HepG2 (cell line): ENCODE results near the gene SMYD2. TPM values are rescaled to one million over a fixed set of nuclear protein-coding genes. Genes with fewer than 3 reads are reported as not detected.

ENCODE experiments used
- ATAC-seq: fragments of 200-7000 bp; cut with Tn5 transposase; 3 replicates; pipeline ENCODE4 v1.9.1; 2020; ENCODE audit warnings: mild to moderate bottlenecking, moderate library complexity
- BruUV-seq: library from RNA; stranded (reverse); fragments of 400-500 nt; replicated peaks from 2 replicates; lab custom pipeline; 2021; lab: Mats Ljungman, UMichigan
- CTCF ChIA-PET: fragments of 300-600 bp; formaldehyde crosslinking; extraction: SDS; loops from one replicate; lab custom pipeline; 2021; ENCODE audit warnings: low total read pairs, inconsistent platforms, low intra/inter-chr PET ratio; lab: Yijun Ruan, JAX
- POLR2A ChIA-PET: fragments of 350-600 bp; sonication (Branson Sonifier 250); formaldehyde crosslinking; loops from one replicate; lab custom pipeline; 2020; ENCODE audit warnings: antibody characterized with exemption, inconsistent platforms; lab: Yijun Ruan, JAX
- DNase-seq: peaks from one replicate; pipeline ENCODE4 v3.0.0-alpha.2; 2015; ENCODE audit warnings: low spot score
- FAIRE-seq: peaks from 3 replicates; lab custom pipeline; 2011; peaks lifted over from hg19 to GRCh38; lab: Jason Lieb, UNC
- H2AFZ ChIP-seq: one replicate; pipeline ENCODE4 v1.6.1; 2011; ENCODE audit warnings: low read length, inconsistent platforms
- H3K27ac ChIP-seq: fragments of 300-600 bp; 3 replicates; pipeline ENCODE4 v1.8.0; 2011; ENCODE audit warnings: mixed run types, mild to moderate bottlenecking, mixed read lengths, low read length, inconsistent platforms; ENCODE audit not compliant: insufficient read depth; ENCODE audit errors: extremely low read length
- H3K27me3 ChIP-seq, 2 experiments: fragments of 200-600 bp in 1 of 2; 2 replicates in 1 of 2; 3 replicates in 1 of 2; pipeline versions ENCODE4 v1.6.0 to v1.8.0; 2011; ENCODE audit warnings: low read length in 2 of 2, mild to moderate bottlenecking in 2 of 2, moderate library complexity in 2 of 2, inconsistent platforms in 1 of 2; ENCODE audit not compliant: insufficient read depth in 2 of 2, control insufficient read depth in 1 of 2
- H3K36me3 ChIP-seq, 2 experiments: fragments of 200-600 bp in 1 of 2; replicated peaks in 1 of 2; 2 replicates in 1 of 2; 3 replicates in 1 of 2; pipeline versions ENCODE4 v1.5.1 to v1.8.0; 2011; ENCODE audit warnings: low read length in 2 of 2, inconsistent platforms in 1 of 2; ENCODE audit not compliant: insufficient read depth in 2 of 2, control insufficient read depth in 1 of 2
- H3K4me1 ChIP-seq: 2 replicates; pipeline ENCODE4 v1.5.1; 2012; ENCODE audit warnings: low read length, inconsistent platforms; ENCODE audit not compliant: insufficient read depth
- H3K4me2 ChIP-seq: 2 replicates; pipeline ENCODE4 v1.6.0; 2011; ENCODE audit warnings: low read depth, low read length, inconsistent platforms
- H3K4me3 ChIP-seq, 3 experiments: fragments of 200-600 bp in 1 of 3; sonication (generic), shearing (Covaris generic) in 1 of 3; replicated peaks in 1 of 3; 2 replicates each; pipeline ENCODE4 v1.5.1; 2011 to 2016; ENCODE audit warnings: low read length in 3 of 3, inconsistent platforms in 2 of 3, low read depth in 2 of 3, mild to moderate bottlenecking in 2 of 3, control low read depth in 1 of 3, mixed read lengths in 1 of 3; ENCODE audit not compliant: insufficient read depth in 1 of 3
- H3K79me2 ChIP-seq: one replicate; pipeline ENCODE4 v1.6.1; 2011; ENCODE audit warnings: low read length, inconsistent platforms; ENCODE audit not compliant: insufficient read depth
- H3K9ac ChIP-seq: 2 replicates; pipeline ENCODE4 v1.6.0; 2011; ENCODE audit warnings: mild to moderate bottlenecking, low read depth, low read length, inconsistent platforms; ENCODE audit not compliant: insufficient read depth
- H3K9me3 ChIP-seq: 2 replicates; pipeline ENCODE4 v1.5.1; 2012; ENCODE audit warnings: mild to moderate bottlenecking, low read length
- H4K20me1 ChIP-seq: 2 replicates; pipeline ENCODE4 v1.6.0; 2011; ENCODE audit warnings: inconsistent platforms, mild to moderate bottlenecking, low read length, moderate library complexity; ENCODE audit not compliant: insufficient read depth
- ISL2 ChIP-seq: sonication (generic); formaldehyde crosslinking; IDR thresholded peaks from 2 replicates; pipeline ENCODE4 v1.5.0; 2020; ENCODE audit warnings: missing genetic modification reagents
- MTF1 ChIP-seq: sonication (generic); formaldehyde crosslinking; IDR thresholded peaks from 2 replicates; pipeline ENCODE4 v1.5.0; 2020; ENCODE audit warnings: missing genetic modification reagents
- MTF2 ChIP-seq: sonication (generic); formaldehyde crosslinking; IDR thresholded peaks from 2 replicates; pipeline ENCODE4 v1.5.0; 2020; ENCODE audit warnings: missing genetic modification reagents, borderline replicate concordance
- POLR2AphosphoS2 ChIP-seq: IDR thresholded peaks from 2 replicates; pipeline ENCODE4 v1.6.1; 2011; ENCODE audit warnings: low read depth, low read length, improper control_type of control experiment
- STAT5B ChIP-seq: sonication (generic); formaldehyde crosslinking; IDR thresholded peaks from 2 replicates; pipeline ENCODE4 v1.4.0; 2020; ENCODE audit warnings: missing genetic modification reagents
- ZFP62 ChIP-seq: sonication (generic); formaldehyde crosslinking; IDR thresholded peaks from 2 replicates; pipeline ENCODE4 v1.4.0; 2020; ENCODE audit warnings: missing genetic modification reagents
- ZNF275 ChIP-seq: sonication (generic); formaldehyde crosslinking; IDR thresholded peaks from 2 replicates; pipeline ENCODE4 v1.8.0; 2022; ENCODE audit warnings: missing genetic modification reagents, mild to moderate bottlenecking, inconsistent platforms, borderline replicate concordance
- ZNF326 ChIP-seq: sonication (generic); formaldehyde crosslinking; IDR thresholded peaks from 2 replicates; pipeline ENCODE4 v1.4.0; 2020; ENCODE audit warnings: missing genetic modification reagents, borderline replicate concordance
- ZNF432 ChIP-seq: sonication (generic); formaldehyde crosslinking; IDR thresholded peaks from 2 replicates; pipeline ENCODE4 v1.5.0; 2020; ENCODE audit warnings: missing genetic modification reagents, mild to moderate bottlenecking, borderline replicate concordance
- ZNF704 ChIP-seq: sonication (generic); formaldehyde crosslinking; IDR thresholded peaks from 2 replicates; pipeline ENCODE4 v1.8.1; 2023; ENCODE audit warnings: mild to moderate bottlenecking, inconsistent platforms, moderate library complexity, missing genetic modification reagents, borderline replicate concordance
- ZSCAN31 ChIP-seq: sonication (generic); formaldehyde crosslinking; IDR thresholded peaks from 2 replicates; pipeline ENCODE4 v1.5.0; 2020; ENCODE audit warnings: low read depth, mild to moderate bottlenecking, missing genetic modification reagents
- WGBS: methylation state at CpG from one replicate; pipeline ENCODE4 v1.1.6; 2017; ENCODE audit warnings: low lambda C conversion rate; 5-methylcytosine and 5-hydroxymethylcytosine counted together
- in situ Hi-C: cut with HindIII; loops from 2 replicates; pipeline ENCODE4 v1.10.0; 2017; ENCODE audit warnings: low pct_unique_long_range_greater_than_20kb; ENCODE audit not compliant: extremely low pct_ligation_motif_present
- intact Hi-C: fragments of 100-400 bp; cut with micrococcal nuclease; formaldehyde crosslinking; loops from one replicate; pipeline ENCODE4 v1.10.0; 2022; ENCODE audit not compliant: unreplicated experiment
- polyA plus RNA-seq, 8 experiments: library from polyadenylated mRNA; depleted of rRNA in 3 of 8; stranded (reverse) in 7 of 8; unstranded in 1 of 8; fragments of >200 nt; fragmentation: Illumina TruSeq in 4 of 8; extraction: Trizol in 4 of 8; gene quantifications; 2 replicates each; pipeline versions ENCODE4 v1.2.1 to v1.2.3, GENCODE V29; 2011 to 2016; ENCODE audit warnings: low read depth in 4 of 8, missing spikeins in 1 of 8, mixed read lengths in 1 of 8; ENCODE audit not compliant: insufficient read depth in 1 of 8
- total RNA-seq, 5 experiments: library from RNA; depleted of rRNA; stranded (reverse); fragments of >200 nt; fragmentation: Illumina TruSeq; extraction: Trizol; gene quantifications; 2 replicates each; pipeline ENCODE4 v1.2.3, GENCODE V29; 2016; ENCODE audit warnings: low read depth in 1 of 5

The SMYD2 gene
- total and polyA plus RNA-seq, 2 of the 13 experiments (the other 11 are each of a cell fraction or from before 2014, with no cell fraction given) = 72.7 to 139 TPM

GRCh38 chr1:214364786-214365295, 83.9 kb downstream of the SMYD2 start:
- WGBS = 96% methylated on average over 4 of the region's 4 CpGs
- no peaks in the 10 kb centered on the region for H3K9me3 ChIP-seq
- CTCF ChIA-PET = no interaction called here
- no peaks in the 10 kb centered on the region for H4K20me1 ChIP-seq
- no peak overlapping the region for H3K4me2 ChIP-seq
- H3K36me3 ChIP-seq = peaks cover 4 to 8% of the 10 kb centered on the region in 2 experiments; a peak in 4 of 5 replicates
- intact Hi-C loops = no loop called here
- TF ChIP-seq MTF2 (CRISPR knock-in tag) (no peak), ZNF704 (no peak), POLR2AphosphoS2 (no peak), ISL2 (CRISPR knock-in tag) (no peak), ZFP62 (CRISPR knock-in tag) (no peak), ZSCAN31 (CRISPR knock-in tag) (no peak), ZNF432 (no peak), ZNF326 (CRISPR knock-in tag) (no peak), STAT5B (CRISPR knock-in tag) (no peak), MTF1 (CRISPR knock-in tag) (no peak), ZNF275 (CRISPR knock-in tag) (no peak)
- TF ChIP-seq, all 625 proteins: peak for 0
- H3K27ac ChIP-seq = no peak overlapping the region
- no peak overlapping the region for H2AFZ ChIP-seq
- H3K9ac ChIP-seq = no peak overlapping the region
- in situ Hi-C loops = no loop called here
- no peak overlapping the region for H3K4me3 ChIP-seq
- DNase-seq (no peak), ATAC-seq (no peak), FAIRE-seq (no peak)
- H3K27me3 ChIP-seq = no peaks in the 10 kb centered on the region
- no TSS peak for BruUV-seq
- POLR2A ChIA-PET = no interaction called here
- peaks cover 20% of the 10 kb centered on the region for H3K4me1 ChIP-seq
- no peaks in the 10 kb centered on the region for H3K79me2 ChIP-seq
